BLaER1 treated with 17β-estradiol and CSF1 and Interleukin-3, amounts not matched to agents 10 nM and 100 nM (cell line): ENCODE results near the gene UMODL1.

Experiments used
- H3K27ac ChIP-seq, 11 experiments: shearing (Covaris generic); formaldehyde crosslinking; 2 replicates each; pipeline ENCODE4 v1.8.1; 2022
- H3K27me3 ChIP-seq, 11 experiments: shearing (Covaris generic); formaldehyde crosslinking; 2 replicates each; pipeline ENCODE4 v1.8.1; 2022
- H3K36me3 ChIP-seq, 11 experiments: shearing (Covaris generic); formaldehyde crosslinking; 2 replicates each; pipeline ENCODE4 v1.8.1; 2022
- H3K4me1 ChIP-seq, 10 experiments: shearing (Covaris generic); formaldehyde crosslinking; 2 replicates each; pipeline ENCODE4 v1.8.1; 2022
- H3K4me2 ChIP-seq, 11 experiments: shearing (Covaris generic); formaldehyde crosslinking; 2 replicates each; pipeline ENCODE4 v1.8.1; 2022
- H3K4me3 ChIP-seq, 10 experiments: shearing (Covaris generic); formaldehyde crosslinking; 2 replicates each; pipeline ENCODE4 v1.8.1; 2022
- H3K9ac ChIP-seq, 11 experiments: shearing (Covaris generic); formaldehyde crosslinking; 2 replicates each; pipeline ENCODE4 v1.8.1; 2022
- H3K9me3 ChIP-seq, 11 experiments: shearing (Covaris generic); formaldehyde crosslinking; replicated peaks in 1 of 11; 2 replicates each; pipeline ENCODE4 v1.8.1; 2022
- H4K20me1 ChIP-seq, 11 experiments: shearing (Covaris generic); formaldehyde crosslinking; 2 replicates each; pipeline ENCODE4 v1.8.1; 2022
- Cebpa-rat ChIP-seq, 11 experiments: shearing (Covaris generic); IDR thresholded peaks; 2 replicates each; pipeline ENCODE4 v1.8.1; 2022

UMODL1 gene

GRCh38 chr21:42156690-42157605 is 85.8 kb downstream of the UMODL1 start:
- H3K4me1 ChIP-seq: peaks cover 15 to 46% (median 39%) of the 10 kb centered on the region in 10 experiments
- H3K36me3 ChIP-seq: no peaks in the 10 kb centered on the region
- H4K20me1 ChIP-seq: no peaks in the 10 kb centered on the region
- H3K4me3 ChIP-seq: no peak overlapping the region
- no peak for TF ChIP-seq Cebpa-rat (IDR thresholded peaks at IDR 0.05)
- H3K27ac ChIP-seq: no peak overlapping the region
- H3K27me3 ChIP-seq: no peaks in the 10 kb centered on the region
- no peak overlapping the region for H3K4me2 ChIP-seq
- H3K9me3 ChIP-seq: no peaks in the 10 kb centered on the region
- no peak overlapping the region for H3K9ac ChIP-seq

GRCh38 chr21:42157606-42158310 is 86.6 kb downstream of the UMODL1 start:
- Histone ChIP-seq H3K9me3 (no peaks in the 10 kb centered on the region), H3K4me2 (no peak overlapping the region), H3K4me3 (no peak overlapping the region), H3K27ac (no peak overlapping the region), H3K4me1 (peaks cover 20 to 50% (median 46%) of the 10 kb centered on the region in 10 experiments), H4K20me1 (no peaks in the 10 kb centered on the region), H3K27me3 (no peaks in the 10 kb centered on the region), H3K36me3 (no peaks in the 10 kb centered on the region), H3K9ac (no peak overlapping the region)
- TF ChIP-seq Cebpa-rat (IDR thresholded peaks at IDR 0.05): no peak

- TF ChIP-seq Cebpa-rat (IDR thresholded peaks at IDR 0.05): no peak
- Histone ChIP-seq H3K27me3 (no peaks in the 10 kb centered on the region), H3K4me3 (no peak overlapping the region), H3K27ac (no peak overlapping the region), H4K20me1 (no peaks in the 10 kb centered on the region), H3K36me3 (no peaks in the 10 kb centered on the region), H3K9me3 (no peaks in the 10 kb centered on the region), H3K4me1 (peaks cover 20 to 61% (median 55%) of the 10 kb centered on the region in 10 experiments), H3K9ac (no peak overlapping the region), H3K4me2 (no peak overlapping the region)
Observed at GRCh38 chr21:42158846-42159245, 87.7 kb downstream of the UMODL1 start.

GRCh38 chr21:42159560-42160110 is 88.5 kb downstream of the UMODL1 start:
- no peaks in the 10 kb centered on the region for H4K20me1 ChIP-seq
- peak overlapping the region in 3 of 11 experiments; percentile 39 to 85 (median 62); a peak in 3 of 22 replicates for H3K27ac ChIP-seq
- no peaks in the 10 kb centered on the region for H3K27me3 ChIP-seq
- peak overlapping the region in 9 of 11 experiments; percentile 66 to 81 (median 71); a peak in 17 of 22 replicates for H3K4me2 ChIP-seq
- no peaks in the 10 kb centered on the region for H3K36me3 ChIP-seq
- peak overlapping the region in 3 of 11 experiments; percentile 27 to 61 (median 32); a peak in 4 of 22 replicates for H3K9ac ChIP-seq
- peaks cover 20 to 66% (median 60%) of the 10 kb centered on the region in 10 experiments for H3K4me1 ChIP-seq
- no peak for TF ChIP-seq Cebpa-rat (IDR thresholded peaks at IDR 0.05)
- no peaks in the 10 kb centered on the region for H3K9me3 ChIP-seq
- no peak overlapping the region for H3K4me3 ChIP-seq

- H3K4me2 ChIP-seq: peak overlapping the region in 10 of 11 experiments; percentile 37 to 81 (median 70); a peak in 20 of 22 replicates
- peaks cover 20 to 63% (median 55%) of the 10 kb centered on the region in 10 experiments for H3K4me1 ChIP-seq
- no peak overlapping the region for H3K4me3 ChIP-seq
- H3K9ac ChIP-seq: peak overlapping the region in 4 of 11 experiments; percentile 27 to 61 (median 41); a peak in 8 of 22 replicates
- no peaks in the 10 kb centered on the region for H3K36me3 ChIP-seq
- no peaks in the 10 kb centered on the region for H4K20me1 ChIP-seq
- no peaks in the 10 kb centered on the region for H3K9me3 ChIP-seq
- no peaks in the 10 kb centered on the region for H3K27me3 ChIP-seq
- no peak for TF ChIP-seq Cebpa-rat (IDR thresholded peaks at IDR 0.05)
- H3K27ac ChIP-seq: peak overlapping the region in 6 of 11 experiments; percentile 4 to 85 (median 40); a peak in 6 of 22 replicates
Observed at GRCh38 chr21:42160111-42160721, 89.1 kb downstream of the UMODL1 start.

GRCh38 chr21:42160765-42161164 is 89.6 kb downstream of the UMODL1 start:
- peak overlapping the region in 1 of 11 experiments; percentile 50; a peak in 1 of 22 replicates for H3K9ac ChIP-seq
- H3K27ac ChIP-seq: peak overlapping the region in 4 of 11 experiments; percentile 83 to 89 (median 84); a peak in 7 of 22 replicates
- peaks cover 20 to 58% (median 50%) of the 10 kb centered on the region in 10 experiments for H3K4me1 ChIP-seq
- H3K9me3 ChIP-seq: no peaks in the 10 kb centered on the region
- peak overlapping the region in 10 of 11 experiments; percentile 43 to 83 (median 73); a peak in 15 of 22 replicates for H3K4me2 ChIP-seq
- no peak overlapping the region for H3K4me3 ChIP-seq
- H3K36me3 ChIP-seq: no peaks in the 10 kb centered on the region
- H3K27me3 ChIP-seq: no peaks in the 10 kb centered on the region
- TF ChIP-seq Cebpa-rat (IDR thresholded peaks at IDR 0.05): no peak
- H4K20me1 ChIP-seq: no peaks in the 10 kb centered on the region

- peak overlapping the region; percentile 43 to 83 (median 71) for H3K4me2 ChIP-seq
- H3K9me3 ChIP-seq: no peaks in the 10 kb centered on the region
- peaks cover 20 to 56% (median 49%) of the 10 kb centered on the region in 10 experiments for H3K4me1 ChIP-seq
- H3K9ac ChIP-seq: peak overlapping the region in 10 of 11 experiments; percentile 50 to 79 (median 74); a peak in 19 of 22 replicates
- H3K4me3 ChIP-seq: peak overlapping the region in 1 of 10 experiments; percentile 34; a peak in 1 of 20 replicates
- H3K27me3 ChIP-seq: no peaks in the 10 kb centered on the region
- H3K36me3 ChIP-seq: no peaks in the 10 kb centered on the region
- TF ChIP-seq Cebpa-rat (IDR thresholded peaks at IDR 0.05): no peak
- H3K27ac ChIP-seq: peak overlapping the region in 10 of 11 experiments; percentile 52 to 89 (median 81); a peak in 19 of 22 replicates
- H4K20me1 ChIP-seq: no peaks in the 10 kb centered on the region
Observed at GRCh38 chr21:42161401-42161955, 90.4 kb downstream of the UMODL1 start.
